Right lobe of liver (tissue), 6 donors: ENCODE results near the gene SPOPL. TPM values are rescaled to one million over a fixed set of nuclear protein-coding genes. Genes with fewer than 3 reads are reported as not detected.

Experiments
- ATAC-seq, 4 donors: fragments of 200-7000 bp; cut with Tn5 transposase; one replicate each; pipeline ENCODE4 v1.9.1; 2020; ENCODE audit warnings: mild to moderate bottlenecking in 4 of 4, moderate library complexity in 4 of 4
- DNase-seq, 3 donors: peaks; one replicate each; pipeline ENCODE4 v3.0.0-alpha.2; 2020
- H3K27ac ChIP-seq, 3 donors: fragments of 200-600 bp; one replicate each; pipeline ENCODE4 v1.8.0; 2022
- H3K27me3 ChIP-seq, 2 donors: fragments of 200-600 bp; one replicate each; pipeline ENCODE4 v1.8.0; 2022
- H3K36me3 ChIP-seq, 4 donors: fragments of 200-600 bp; sonication (generic) in 1 of 4; one replicate each; pipeline versions ENCODE4 v1.5.1 to v1.8.0; 2017 to 2022; ENCODE audit warnings: control low read depth in 1 of 4
- H3K4me1 ChIP-seq, 4 donors: fragments of 200-600 bp; sonication (generic) in 1 of 4; one replicate each; pipeline versions ENCODE4 v1.5.1 to v1.8.0; 2017 to 2022; ENCODE audit warnings: control low read depth in 1 of 4
- H3K4me3 ChIP-seq, 3 donors: fragments of 200-600 bp; one replicate each; pipeline ENCODE4 v1.8.0; 2022
- H3K9me3 ChIP-seq, 4 donors: fragments of 200-600 bp; sonication (generic) in 1 of 4; one replicate each; pipeline versions ENCODE4 v1.5.1 to v1.8.0; 2017 to 2022; ENCODE audit warnings: control low read depth in 1 of 4
- CTCF ChIP-seq, 4 donors: fragments of 200-600 bp in 3 of 4; fragments of 450-650 bp in 1 of 4; IDR thresholded peaks; one replicate each; pipeline versions ENCODE4 v1.5.1 to v1.8.0; 2016 to 2022; ENCODE audit warnings: antibody characterized with exemption in 4 of 4, mild to moderate bottlenecking in 2 of 4
- POLR2A ChIP-seq: fragments of 450-650 bp; IDR thresholded peaks from one replicate; pipeline ENCODE4 v1.6.1; 2017; ENCODE audit warnings: antibody characterized with exemption, mild to moderate bottlenecking
- WGBS: methylation state at CpG from one replicate; pipeline ENCODE4 v1.1.6; 2018; ENCODE audit warnings: low coverage, low lambda C conversion rate; ENCODE audit not compliant: insufficient coverage; ENCODE audit errors: missing lambda C conversion rate; 5-methylcytosine and 5-hydroxymethylcytosine counted together
- intact Hi-C, 2 donors: fragments of 100-400 bp; cut with DNase I; formaldehyde crosslinking; loops; one replicate each; pipeline versions ENCODE4 v1.11.2 to v1.14.1; 2022
- total RNA-seq, 6 experiments: library from RNA; depleted of rRNA in 2 of 6; stranded (reverse); fragments of >200 nt in 2 of 6; fragmentation: NEBNext Ultra II Directional in 3 of 6; extraction: Animal tissue kit (Norgen Biotek cat#: 25700) in 3 of 6; gene quantifications; one replicate each; pipeline versions ENCODE4 v1.1.0 to v1.2.4, GENCODE V29; 2016 to 2023
- donor health status: DM: no; HTN: yes; CAD: no.
- donor health status: DM: no; HTN: no; CAD: no.
- donor health status: DM: no; HTN: no; CAD: no.
- donor health status: DM: no; HTN: yes; CAD: no.
- donor health status: DM: no; HTN: yes; CAD: no.

The SPOPL gene
- total RNA-seq, 6 experiments from 2014 or later, result 10.6 to 14.8 (median 12.3) TPM

- H3K4me1 ChIP-seq, result no peaks in the 10 kb centered on the region
- no peak for TF ChIP-seq CTCF (IDR thresholded peaks at IDR 0.05)
- no peak for TF ChIP-seq POLR2A
- no peak for ATAC-seq
- 93% methylated on average over 3 of the region's 3 CpGs for WGBS
- H3K9me3 ChIP-seq, result no peaks in the 10 kb centered on the region
- no peak overlapping the region for H3K4me3 ChIP-seq
- peaks cover 0 to 4% (median 1%) of the 10 kb centered on the region in 4 donors for H3K36me3 ChIP-seq
- intact Hi-C loops, result no loop called here
- DNase-seq, result no peak
- no peak overlapping the region for H3K27ac ChIP-seq
- H3K27me3 ChIP-seq, result no peaks in the 10 kb centered on the region
Measured at GRCh38 chr2:138554123-138554522, 52.6 kb downstream of the SPOPL start.

- H3K36me3 ChIP-seq, result peaks cover 0 to 15% (median 1%) of the 10 kb centered on the region in 4 donors
- no peak overlapping the region for H3K27ac ChIP-seq
- WGBS, result 50% methylated on average over 1 of the region's 1 CpG
- peak in 2 of 4 donors; percentile 50 for ATAC-seq
- intact Hi-C loops, result no loop called here
- no peaks in the 10 kb centered on the region for H3K9me3 ChIP-seq
- no peaks in the 10 kb centered on the region for H3K4me1 ChIP-seq
- no peaks in the 10 kb centered on the region for H3K27me3 ChIP-seq
- no peak overlapping the region for H3K4me3 ChIP-seq
- DNase-seq, result no peak
- TF ChIP-seq POLR2A, result no peak
- no peak for TF ChIP-seq CTCF (IDR thresholded peaks at IDR 0.05)
Measured at GRCh38 chr2:138559641-138560040, 58.1 kb downstream of the SPOPL start.

- no peaks in the 10 kb centered on the region for H3K4me1 ChIP-seq
- H3K9me3 ChIP-seq, result no peaks in the 10 kb centered on the region
- peaks cover 0 to 25% (median 0%) of the 10 kb centered on the region in 4 donors for H3K36me3 ChIP-seq
- no peak overlapping the region for H3K4me3 ChIP-seq
- intact Hi-C loops, result no loop called here
- DNase-seq (no peak), ATAC-seq (no peak)
- H3K27me3 ChIP-seq, result no peaks in the 10 kb centered on the region
- 77% methylated on average over 5 of the region's 5 CpGs for WGBS
- no peak for TF ChIP-seq POLR2A
- no peak for TF ChIP-seq CTCF (IDR thresholded peaks at IDR 0.05)
- no peak overlapping the region for H3K27ac ChIP-seq
Measured at GRCh38 chr2:138564586-138565229, 63.1 kb downstream of the SPOPL start.

- intact Hi-C loops, result no loop called here
- no peak for DNase-seq
- peaks cover 0 to 27% (median 0%) of the 10 kb centered on the region in 4 donors for H3K36me3 ChIP-seq
- H3K27me3 ChIP-seq, result no peaks in the 10 kb centered on the region
- ATAC-seq, result no peak
- H3K27ac ChIP-seq, result no peak overlapping the region
- H3K9me3 ChIP-seq, result no peaks in the 10 kb centered on the region
- no peak for TF ChIP-seq CTCF (IDR thresholded peaks at IDR 0.05)
- TF ChIP-seq POLR2A, result no peak
- H3K4me1 ChIP-seq, result no peaks in the 10 kb centered on the region
- no peak overlapping the region for H3K4me3 ChIP-seq
Measured at GRCh38 chr2:138565230-138565598, 63.6 kb downstream of the SPOPL start.

- ATAC-seq, result no peak
- Histone ChIP-seq H3K27me3 (no peaks in the 10 kb centered on the region), H3K4me3 (no peak overlapping the region), H3K36me3 (peaks cover 0 to 14% (median 0%) of the 10 kb centered on the region in 4 donors), H3K9me3 (no peaks in the 10 kb centered on the region), H3K4me1 (no peaks in the 10 kb centered on the region), H3K27ac (no peak overlapping the region)
- 90% methylated on average over 2 of the region's 2 CpGs for WGBS
- intact Hi-C loops, result no loop called here
- TF ChIP-seq CTCF (IDR thresholded peaks at IDR 0.05) (no peak), POLR2A (no peak)
- DNase-seq, result no peak
Measured at GRCh38 chr2:138572318-138572717, 70.7 kb downstream of the SPOPL start.
